H9 (cell line): ENCODE measurements around the gene CEP128. TPM values are rescaled to one million over a fixed set of nuclear protein-coding genes. Genes with fewer than 3 reads are reported as not detected.

Experiments
- DNase-seq: peaks from one replicate; pipeline ENCODE4 v3.0.0-alpha.2; 2017
- H2AFZ ChIP-seq: one replicate; pipeline ENCODE4 v1.6.1; 2013; ENCODE audit warnings: mild to moderate bottlenecking, low read length, control low read depth, moderate library complexity
- H2AK5ac ChIP-seq: 2 replicates; pipeline ENCODE4 v1.6.1; 2013; ENCODE audit warnings: low read length, control low read depth, mixed read lengths; ENCODE audit not compliant: insufficient read length
- H2BK120ac ChIP-seq: one replicate; pipeline ENCODE4 v1.6.1; 2013; ENCODE audit warnings: low read depth, mild to moderate bottlenecking, low read length, control low read depth, inconsistent platforms; ENCODE audit not compliant: poor library complexity, severe bottlenecking
- H2BK12ac ChIP-seq: 2 replicates; pipeline ENCODE4 v1.6.1; 2013; ENCODE audit warnings: low read length, control low read depth, mixed read lengths, low read depth; ENCODE audit not compliant: insufficient read length
- H2BK15ac ChIP-seq: 2 replicates; pipeline ENCODE4 v1.6.1; 2013; ENCODE audit warnings: low read depth, low read length, control low read depth
- H2BK20ac ChIP-seq: one replicate; pipeline ENCODE4 v1.6.1; 2013; ENCODE audit warnings: low read depth, mild to moderate bottlenecking, low read length, control low read depth, inconsistent platforms; ENCODE audit not compliant: poor library complexity, severe bottlenecking
- H2BK5ac ChIP-seq: 2 replicates; pipeline ENCODE4 v1.6.1; 2013; ENCODE audit warnings: low read length, control low read depth, mixed read lengths; ENCODE audit not compliant: insufficient read length
- H3K14ac ChIP-seq: 2 replicates; pipeline ENCODE4 v1.6.1; 2013; ENCODE audit warnings: low read length, control low read depth; ENCODE audit not compliant: insufficient read depth
- H3K18ac ChIP-seq: 2 replicates; pipeline ENCODE4 v1.6.1; 2013; ENCODE audit warnings: low read depth, mild to moderate bottlenecking, mixed read lengths, low read length, control low read depth; ENCODE audit not compliant: insufficient read length
- H3K23ac ChIP-seq: 2 replicates; pipeline ENCODE4 v1.6.1; 2013; ENCODE audit warnings: low read length, control low read depth, mixed read lengths, low read depth; ENCODE audit not compliant: insufficient read length
- H3K23me2 ChIP-seq: 2 replicates; pipeline ENCODE4 v1.6.1; 2013; ENCODE audit warnings: low read depth, mild to moderate bottlenecking, mixed read lengths, low read length, control low read depth; ENCODE audit not compliant: insufficient read length, poor library complexity, severe bottlenecking
- H3K27ac ChIP-seq: 2 replicates; pipeline ENCODE4 v1.5.1; 2013; ENCODE audit warnings: low read length, control low read depth, mixed read lengths, low read depth; ENCODE audit not compliant: insufficient read length
- H3K27me3 ChIP-seq: 2 replicates; pipeline ENCODE4 v1.6.1; 2013; ENCODE audit warnings: low read length, control low read depth, inconsistent platforms; ENCODE audit not compliant: insufficient read depth
- H3K4ac ChIP-seq: 2 replicates; pipeline ENCODE4 v1.6.1; 2013; ENCODE audit warnings: low read depth, mild to moderate bottlenecking, control low read depth, inconsistent platforms, low read length, moderate library complexity
- H3K4me1 ChIP-seq: 2 replicates; pipeline ENCODE4 v1.6.1; 2013; ENCODE audit warnings: low read length, control low read depth, inconsistent platforms; ENCODE audit not compliant: insufficient read depth
- H3K4me2 ChIP-seq: 2 replicates; pipeline ENCODE4 v1.6.1; 2013; ENCODE audit warnings: low read length, control low read depth, mixed read lengths; ENCODE audit not compliant: insufficient read length, insufficient read depth
- H3K56ac ChIP-seq: 2 replicates; pipeline ENCODE4 v1.6.1; 2013; ENCODE audit warnings: low read depth, mild to moderate bottlenecking, mixed read lengths, low read length, control low read depth; ENCODE audit not compliant: insufficient read length
- H3K79me1 ChIP-seq: 2 replicates; pipeline ENCODE4 v1.6.1; 2013; ENCODE audit warnings: low read depth, mild to moderate bottlenecking, moderate library complexity, low read length, control low read depth, inconsistent platforms; ENCODE audit not compliant: insufficient read depth, poor library complexity, severe bottlenecking
- H3K79me2 ChIP-seq: 2 replicates; pipeline ENCODE4 v1.6.1; 2013; ENCODE audit warnings: low read length, control low read depth, inconsistent platforms; ENCODE audit not compliant: insufficient read depth
- H3K9ac ChIP-seq: 2 replicates; pipeline ENCODE4 v1.6.1; 2013; ENCODE audit warnings: low read length, control low read depth, mixed read lengths; ENCODE audit not compliant: insufficient read length; ENCODE audit errors: extremely low read depth
- H3K9me3 ChIP-seq: one replicate; pipeline ENCODE4 v1.6.1; 2013; ENCODE audit warnings: low read depth, low read length, inconsistent platforms; ENCODE audit not compliant: control insufficient read depth
- H3T11ph ChIP-seq: one replicate; pipeline ENCODE4 v1.6.1; 2013; ENCODE audit warnings: mild to moderate bottlenecking, low read length, control low read depth, inconsistent platforms
- H4K20me1 ChIP-seq: one replicate; pipeline ENCODE4 v1.6.1; 2013; ENCODE audit not compliant: control insufficient read depth, insufficient read length, insufficient read depth
- H4K5ac ChIP-seq: 2 replicates; pipeline ENCODE4 v1.6.1; 2013; ENCODE audit warnings: low read depth, mild to moderate bottlenecking, mixed read lengths, low read length, control low read depth; ENCODE audit not compliant: insufficient read length
- H4K8ac ChIP-seq: replicated peaks from 2 replicates; pipeline ENCODE4 v1.6.1; 2013; ENCODE audit warnings: low read length, control low read depth, mixed read lengths, low read depth; ENCODE audit not compliant: insufficient read length
- H4K91ac ChIP-seq: 2 replicates; pipeline ENCODE4 v1.6.1; 2013; ENCODE audit warnings: low read depth, mild to moderate bottlenecking, moderate library complexity, mixed read lengths, low read length, control low read depth; ENCODE audit not compliant: insufficient read length
- H3K27ac Mint-ChIP-seq, 3 experiments: 2 replicates in 2 of 3; 3 replicates in 1 of 3; pipeline ENCODE4 v1.8.0; 2020 to 2021; ENCODE audit warnings: mixed read lengths in 3 of 3, mild to moderate bottlenecking in 1 of 3, moderate library complexity in 1 of 3
- H3K27me3 Mint-ChIP-seq: 2 replicates; pipeline ENCODE4 v1.8.0; 2021; ENCODE audit warnings: low read depth, mild to moderate bottlenecking, moderate library complexity, mixed read lengths
- H3K36me3 Mint-ChIP-seq, 3 experiments: 2 replicates in 2 of 3; 3 replicates in 1 of 3; pipeline ENCODE4 v1.8.0; 2020 to 2021; ENCODE audit warnings: low read depth in 3 of 3, mixed read lengths in 3 of 3; ENCODE audit not compliant: insufficient read depth in 1 of 3
- H3K4me1 Mint-ChIP-seq, 2 experiments: 2 replicates each; pipeline ENCODE4 v1.8.0; 2020; ENCODE audit warnings: mixed read lengths in 2 of 2
- H3K4me3 Mint-ChIP-seq, 2 experiments: 2 replicates in 1 of 2; 3 replicates in 1 of 2; pipeline ENCODE4 v1.8.0; 2020 to 2021; ENCODE audit warnings: mild to moderate bottlenecking in 2 of 2, mixed read lengths in 2 of 2, moderate library complexity in 1 of 2
- H3K9me3 Mint-ChIP-seq, 2 experiments: 2 replicates in 1 of 2; 3 replicates in 1 of 2; pipeline ENCODE4 v1.8.0; 2020; ENCODE audit warnings: mild to moderate bottlenecking in 2 of 2, mixed read lengths in 2 of 2, moderate library complexity in 1 of 2
- CTCF ChIP-seq: fragments of 200-600 bp; sonication (generic); conservative IDR thresholded peaks from 3 replicates; pipeline ENCODE4 v1.8.0; 2021; ENCODE audit warnings: antibody characterized with exemption, mild to moderate bottlenecking
- total RNA-seq: library from RNA; stranded (reverse); gene quantifications from 2 replicates; pipeline ENCODE4 v1.2.1, GENCODE V29; 2021

Gene CEP128
- total RNA-seq, 1 experiment from 2014 or later: 16.3 TPM

GRCh38 chr14:80564051-80564450 is 377.5 kb downstream of the CEP128 start:
- no peak overlapping the region for H2BK15ac ChIP-seq
- H3K56ac ChIP-seq: no peak overlapping the region
- no peaks in the 10 kb centered on the region for H3K36me3 Mint-ChIP-seq
- H3K9me3 ChIP-seq: no peaks in the 10 kb centered on the region
- no peak overlapping the region for H3K4me3 Mint-ChIP-seq
- H3K27me3 Mint-ChIP-seq: no peaks in the 10 kb centered on the region
- H3K9me3 Mint-ChIP-seq: no peaks in the 10 kb centered on the region
- H3T11ph ChIP-seq: no peak overlapping the region
- H3K4me1 ChIP-seq: peaks cover 2% of the 10 kb centered on the region; the same call in 1 of the 2 replicates
- no peak overlapping the region for H4K8ac ChIP-seq
- no peak overlapping the region for H3K27ac ChIP-seq
- no peak overlapping the region for H3K27ac Mint-ChIP-seq
- no peak overlapping the region for H3K18ac ChIP-seq
- H3K4me2 ChIP-seq: no peak overlapping the region
- H2BK5ac ChIP-seq: no peak overlapping the region
- no peak for TF ChIP-seq CTCF
- no peak overlapping the region for H2AK5ac ChIP-seq
- H3K79me2 ChIP-seq: no peaks in the 10 kb centered on the region
- H3K14ac ChIP-seq: no peak overlapping the region
- no peak overlapping the region for H3K9ac ChIP-seq
- H3K23me2 ChIP-seq: no peaks in the 10 kb centered on the region
- no peaks in the 10 kb centered on the region for H3K79me1 ChIP-seq
- H4K91ac ChIP-seq: no peak overlapping the region
- H2BK120ac ChIP-seq: no peak overlapping the region
- H3K23ac ChIP-seq: no peak overlapping the region
- no peak for DNase-seq
- H3K27me3 ChIP-seq: no peaks in the 10 kb centered on the region
- no peak overlapping the region for H3K4ac ChIP-seq
- H4K5ac ChIP-seq: no peak overlapping the region
- peaks cover 19 to 22% of the 10 kb centered on the region in 2 experiments for H3K4me1 Mint-ChIP-seq
- no peak overlapping the region for H2BK12ac ChIP-seq
- no peak overlapping the region for H2BK20ac ChIP-seq
- no peak overlapping the region for H2AFZ ChIP-seq
- no peaks in the 10 kb centered on the region for H4K20me1 ChIP-seq
